Testis (tissue), 3 donors: ENCODE results near the gene ARRDC2. TPM values are rescaled to one million over a fixed set of nuclear protein-coding genes. Genes with fewer than 3 reads are reported as not detected.

Source experiments
- DNase-seq: peaks from one replicate; pipeline ENCODE4 v3.0.0-alpha.2; 2019
- H3K27ac ChIP-seq, 2 donors: fragments of 200-600 bp; sonication (generic); one replicate each; pipeline ENCODE4 v1.5.1; 2019
- H3K27me3 ChIP-seq: fragments of 200-600 bp; sonication (generic); one replicate; pipeline ENCODE4 v1.5.1; 2019
- H3K36me3 ChIP-seq: fragments of 200-600 bp; sonication (generic); one replicate; pipeline ENCODE4 v1.5.1; 2017; ENCODE audit warnings: low read depth; ENCODE audit errors: missing control alignments
- H3K4me1 ChIP-seq: fragments of 200-600 bp; sonication (generic); one replicate; pipeline ENCODE4 v1.5.1; 2019
- H3K4me3 ChIP-seq, 2 donors: fragments of 200-600 bp; sonication (generic); one replicate each; pipeline ENCODE4 v1.5.1; 2017 to 2019
- H3K9me3 ChIP-seq: fragments of 200-600 bp; sonication (generic); one replicate; pipeline ENCODE4 v1.5.1; 2017
- POLR2A ChIP-seq: fragments of 450-650 bp; IDR thresholded peaks from one replicate; pipeline ENCODE4 v1.6.1; 2017; ENCODE audit warnings: antibody characterized with exemption, mild to moderate bottlenecking, moderate library complexity
- WGBS, 2 donors: methylation state at CpG; one replicate each; pipeline ENCODE4 v1.1.5; 2018; 5-methylcytosine and 5-hydroxymethylcytosine counted together
- intact Hi-C: fragments of 100-400 bp; cut with DNase I; formaldehyde crosslinking; loops from one replicate; pipeline ENCODE4 v1.15.1; 2023; ENCODE audit warnings: low total_unique reads
- polyA plus RNA-seq: library from polyadenylated mRNA; stranded (reverse); fragments of 350-450 nt; fragmentation: Illumina TruSeq; extraction: RNeasy Lipid Tissue Mini Kit (QIAGEN cat#74804); gene quantifications from one replicate; pipeline ENCODE4 v1.2.3, GENCODE V29; 2014; ENCODE audit warnings: low read depth, low replicate concordance; ENCODE audit not compliant: insufficient read depth
- total RNA-seq, 2 donors: library from RNA; depleted of rRNA; stranded (reverse); fragments of >200 nt; gene quantifications; one replicate each; pipeline ENCODE4 v1.2.3, GENCODE V29; 2016
- TF ChIP-seq, protein P1 (sequence below), 3 experiments: fragments of 450-650 bp in 2 of 3; fragments of 200-600 bp in 1 of 3; sonication (generic) in 1 of 3; IDR thresholded peaks; one replicate each; pipeline ENCODE4 v1.5.1; 2016 to 2019; ENCODE audit warnings: antibody characterized with exemption in 3 of 3, mild to moderate bottlenecking in 2 of 3, moderate library complexity in 1 of 3

The ARRDC2 gene
- total and polyA plus RNA-seq, 3 donors from 2014 or later: 10.3 to 15.3 (median 13.0) TPM

GRCh38 chr19:17988161-17988560 is 19.8 kb upstream of the ARRDC2 start:
- WGBS, 2 donors: 91 to 94% methylated on average over 13 of the region's 13 CpGs
- intact Hi-C loops: no loop called here
- H3K36me3 ChIP-seq: no peaks in the 10 kb centered on the region

GRCh38 chr19:17989425-17990094 is 18.4 kb upstream of the ARRDC2 start:
- H3K9me3 ChIP-seq: no peaks in the 10 kb centered on the region
- no peaks in the 10 kb centered on the region for H3K27me3 ChIP-seq
- DNase-seq: no peak
- H3K4me1 ChIP-seq: no peaks in the 10 kb centered on the region
- TF ChIP-seq, protein P1, sequence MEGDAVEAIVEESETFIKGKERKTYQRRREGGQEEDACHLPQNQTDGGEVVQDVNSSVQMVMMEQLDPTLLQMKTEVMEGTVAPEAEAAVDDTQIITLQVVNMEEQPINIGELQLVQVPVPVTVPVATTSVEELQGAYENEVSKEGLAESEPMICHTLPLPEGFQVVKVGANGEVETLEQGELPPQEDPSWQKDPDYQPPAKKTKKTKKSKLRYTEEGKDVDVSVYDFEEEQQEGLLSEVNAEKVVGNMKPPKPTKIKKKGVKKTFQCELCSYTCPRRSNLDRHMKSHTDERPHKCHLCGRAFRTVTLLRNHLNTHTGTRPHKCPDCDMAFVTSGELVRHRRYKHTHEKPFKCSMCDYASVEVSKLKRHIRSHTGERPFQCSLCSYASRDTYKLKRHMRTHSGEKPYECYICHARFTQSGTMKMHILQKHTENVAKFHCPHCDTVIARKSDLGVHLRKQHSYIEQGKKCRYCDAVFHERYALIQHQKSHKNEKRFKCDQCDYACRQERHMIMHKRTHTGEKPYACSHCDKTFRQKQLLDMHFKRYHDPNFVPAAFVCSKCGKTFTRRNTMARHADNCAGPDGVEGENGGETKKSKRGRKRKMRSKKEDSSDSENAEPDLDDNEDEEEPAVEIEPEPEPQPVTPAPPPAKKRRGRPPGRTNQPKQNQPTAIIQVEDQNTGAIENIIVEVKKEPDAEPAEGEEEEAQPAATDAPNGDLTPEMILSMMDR (IDR thresholded peaks at IDR 0.05): no peak
- TF ChIP-seq POLR2A: no peak
- intact Hi-C loops: loop anchor here (5.0 kb wide), 1 partner anchor 132 kb away; the partner anchor contains the start of gene RPL18A
- no peak overlapping the region for H3K27ac ChIP-seq
- 96% methylated on average over 16 of the region's 16 CpGs for WGBS, 2 donors
- H3K36me3 ChIP-seq: no peaks in the 10 kb centered on the region
- no peak overlapping the region for H3K4me3 ChIP-seq

More at GRCh38 chr19:17988161-17988560, 19.8 kb upstream of the ARRDC2 start:
- H3K4me1 ChIP-seq: no peaks in the 10 kb centered on the region
- no peaks in the 10 kb centered on the region for H3K9me3 ChIP-seq
- TF ChIP-seq POLR2A: no peak
- TF ChIP-seq, protein P1 (IDR thresholded peaks at IDR 0.05): no peak
- H3K4me3 ChIP-seq: no peak overlapping the region
- DNase-seq: no peak
- H3K27me3 ChIP-seq: no peaks in the 10 kb centered on the region
- H3K27ac ChIP-seq: no peak overlapping the region

GRCh38 chr19:17993076-17993813 is 14.7 kb upstream of the ARRDC2 start:
- intact Hi-C loops: loop anchor here (5.0 kb wide), 1 partner anchor 136 kb away; the partner anchor contains the start of gene RPL18A
- TF ChIP-seq, protein P1 (IDR thresholded peaks at IDR 0.05): no peak
- no peaks in the 10 kb centered on the region for H3K9me3 ChIP-seq
- no peaks in the 10 kb centered on the region for H3K27me3 ChIP-seq
- H3K36me3 ChIP-seq: no peaks in the 10 kb centered on the region
- H3K4me1 ChIP-seq: no peaks in the 10 kb centered on the region
- no peak overlapping the region for H3K4me3 ChIP-seq
- no peak overlapping the region for H3K27ac ChIP-seq
- 87 to 88% methylated on average over 21 to 27 of the region's 27 CpGs for WGBS, 2 donors
- DNase-seq: no peak

DNA sequence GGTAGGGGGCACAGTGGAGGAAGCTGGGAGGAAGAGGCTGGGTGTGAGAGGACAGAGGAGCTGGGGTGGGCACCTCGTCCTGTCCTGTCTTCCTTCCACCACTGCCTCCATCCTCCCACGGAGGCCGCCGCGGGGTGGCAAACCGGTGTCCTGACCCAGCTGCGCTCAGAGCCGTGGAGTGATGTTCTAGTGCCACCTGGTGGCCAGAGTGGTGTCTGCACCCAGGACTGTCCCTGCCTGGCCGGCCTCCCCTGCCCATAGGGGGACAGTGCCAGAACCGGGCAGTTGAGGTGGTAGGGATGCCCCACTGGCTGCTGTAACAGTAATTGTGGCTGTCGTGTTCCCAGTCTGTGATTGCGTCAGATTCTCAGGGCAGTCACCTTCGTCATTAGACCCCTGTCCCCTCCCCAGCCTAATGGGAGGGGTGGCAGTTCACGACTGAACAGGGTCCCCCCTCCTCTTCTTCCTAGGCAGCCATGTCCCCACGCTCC is 11.1 kb upstream of the ARRDC2 start:
- Histone ChIP-seq H3K4me1 (peaks cover 4% of the 10 kb centered on the region), H3K27me3 (no peaks in the 10 kb centered on the region), H3K36me3 (no peaks in the 10 kb centered on the region), H3K4me3 (no peak overlapping the region), H3K9me3 (no peaks in the 10 kb centered on the region), H3K27ac (no peak overlapping the region)
- intact Hi-C loops: loop anchor here (5.0 kb wide), 1 partner anchor 60 kb away; no protein-coding TSS in a partner anchor
- no peak for TF ChIP-seq POLR2A
- TF ChIP-seq, protein P1 (IDR thresholded peaks at IDR 0.05): peak; percentile 96 to 99 (median 98)
- WGBS, 2 donors: 19 to 22% methylated on average over 9 to 15 of the region's 15 CpGs
- DNase-seq: peak; percentile 89
